IPS DF 19.7 (cell line): ENCODE measurements around the gene NOB1.

Experiments
- DNase-seq: peaks from one replicate; pipeline ENCODE4 v3.0.0-alpha.2; 2013; ENCODE audit warnings: low read depth, low spot score

Gene NOB1

DNA sequence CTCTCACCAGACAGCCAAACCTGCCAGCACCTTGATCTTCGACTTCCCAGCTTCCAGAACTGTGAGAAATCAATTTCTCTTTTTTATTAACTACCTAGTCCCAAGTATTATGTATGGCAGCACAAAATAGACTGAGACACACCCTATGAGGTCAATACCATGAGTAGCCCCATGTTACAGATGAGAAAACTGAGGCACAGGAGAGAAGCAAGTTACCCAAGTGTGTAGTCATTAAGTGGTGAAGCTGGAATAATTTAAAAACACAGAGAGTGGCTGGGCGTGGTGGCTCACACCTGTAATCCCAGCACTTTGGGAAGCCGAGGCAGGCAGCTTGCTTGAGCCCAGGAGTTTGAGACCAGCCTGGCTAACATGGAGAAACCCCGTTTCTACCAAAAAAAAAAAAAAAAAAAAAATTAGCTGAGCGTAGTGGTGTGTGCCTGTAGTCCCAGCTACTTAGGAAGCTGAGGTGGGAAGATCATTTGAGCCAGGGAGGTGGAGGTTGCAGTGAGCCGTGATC, 33.2 kb downstream of the NOB1 start:
- DNase-seq: no peak

DNA sequence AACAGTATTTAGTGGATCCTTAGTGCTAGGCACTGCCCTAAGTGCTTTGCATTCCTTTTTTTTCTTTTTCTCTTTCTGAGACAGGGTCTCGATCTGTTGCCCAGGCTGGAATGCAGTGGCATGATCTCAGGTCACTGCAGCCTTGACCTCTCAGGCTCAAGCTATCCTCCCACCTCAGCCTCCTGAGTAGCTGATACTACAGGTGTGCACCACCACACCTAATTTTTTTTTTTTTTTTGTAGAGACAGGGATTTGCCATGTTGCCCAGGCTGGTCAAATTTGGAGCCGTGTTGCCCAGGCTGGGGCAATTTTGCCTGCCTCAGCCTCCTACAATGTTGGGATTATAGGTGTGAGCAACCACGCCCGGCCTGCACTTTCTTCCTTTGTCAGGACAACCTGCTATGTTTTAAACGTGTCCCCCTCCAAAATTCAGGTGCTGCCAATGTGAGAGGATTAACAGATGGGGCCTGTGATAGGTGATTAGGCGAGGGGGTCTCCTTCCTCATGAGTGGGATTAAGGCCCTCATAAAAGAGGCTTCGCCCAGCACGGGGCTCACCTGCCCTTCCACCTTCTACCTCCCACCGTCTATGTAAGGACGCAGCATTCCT, 33.8 kb downstream of the NOB1 start:
- no peak for DNase-seq

DNA sequence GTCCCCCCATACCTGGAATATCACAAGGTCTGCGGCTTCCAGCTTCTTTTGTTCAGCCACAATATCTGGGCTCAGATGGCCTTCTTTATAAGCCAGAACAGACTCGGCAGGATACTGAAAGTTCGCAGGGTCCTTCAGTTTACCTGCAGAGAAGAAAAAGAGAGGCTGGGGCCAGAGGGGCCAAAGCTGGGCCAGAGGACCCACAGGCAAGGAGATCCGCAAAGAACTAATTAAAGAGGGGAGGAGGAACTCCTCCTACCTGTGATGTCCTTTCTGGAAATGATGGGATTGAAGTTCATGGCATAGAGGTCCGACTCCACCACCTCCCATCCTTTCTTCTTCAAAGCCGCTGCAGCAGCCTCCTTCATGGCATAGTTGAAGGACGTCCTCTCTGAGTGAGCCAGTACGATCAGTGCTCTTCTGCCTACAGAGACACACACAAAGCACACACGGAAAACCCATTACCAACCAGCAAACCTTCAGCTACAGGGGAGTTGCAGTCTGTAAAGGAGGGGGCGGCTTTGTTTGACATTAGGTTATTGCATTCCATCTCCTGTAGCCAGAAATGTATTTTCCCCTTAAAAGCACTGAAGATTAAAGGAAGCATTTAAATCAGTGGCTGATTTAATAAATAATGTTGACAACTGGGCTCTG, 36.5 kb downstream of the NOB1 start:
- no peak for DNase-seq

DNA sequence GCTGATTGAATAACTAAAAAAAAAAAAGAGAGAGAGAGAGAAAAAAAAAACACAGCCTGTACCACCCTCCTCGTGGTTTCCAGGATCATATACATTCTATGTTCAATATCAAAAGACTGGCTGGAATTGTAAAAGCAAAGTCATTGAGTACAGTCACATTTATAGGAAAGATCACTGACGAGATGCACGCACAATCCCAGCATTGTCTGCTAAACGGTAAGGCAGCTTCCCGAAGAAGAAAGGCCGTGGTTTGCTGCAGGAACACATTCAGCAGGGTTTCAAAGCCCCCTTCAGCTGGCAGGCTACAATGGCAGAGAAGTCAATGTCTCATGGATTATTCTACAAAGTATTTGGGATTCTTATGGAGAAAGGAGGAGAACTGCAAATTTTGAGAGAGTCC, 37.7 kb downstream of the NOB1 start:
- DNase-seq: no peak

DNA sequence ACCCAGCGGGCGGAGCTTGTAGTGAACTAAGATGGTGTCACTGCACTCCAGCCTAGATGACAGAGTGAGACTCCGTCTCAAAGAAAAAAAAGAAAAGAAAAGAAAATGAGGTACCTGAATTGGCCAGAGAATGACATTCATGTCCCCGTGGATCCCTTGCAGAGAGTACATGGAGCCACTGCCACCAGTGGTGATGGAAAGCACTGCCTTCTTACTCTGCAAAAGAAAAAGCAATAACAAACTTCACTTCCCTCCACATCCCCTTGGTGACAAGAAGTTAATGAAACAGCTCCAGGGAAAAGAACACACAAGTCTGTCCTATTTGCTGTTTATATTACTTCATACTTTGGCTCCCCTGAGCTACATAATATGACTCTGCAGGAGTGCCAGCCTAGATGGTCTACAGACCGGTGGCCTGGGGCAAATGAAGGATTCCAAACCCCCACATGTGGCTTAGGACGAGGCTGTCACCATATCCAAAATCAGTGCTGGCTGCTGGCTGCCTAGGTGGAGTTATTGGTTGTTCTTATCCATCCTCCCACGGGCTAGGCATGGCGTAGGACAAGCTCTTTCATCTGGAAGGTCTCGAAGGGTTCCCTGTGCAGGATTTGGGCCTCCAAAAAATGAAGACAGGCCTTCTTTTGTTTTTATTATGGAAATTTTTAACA, 41.7 kb downstream of the NOB1 start:
- no peak for DNase-seq

DNA sequence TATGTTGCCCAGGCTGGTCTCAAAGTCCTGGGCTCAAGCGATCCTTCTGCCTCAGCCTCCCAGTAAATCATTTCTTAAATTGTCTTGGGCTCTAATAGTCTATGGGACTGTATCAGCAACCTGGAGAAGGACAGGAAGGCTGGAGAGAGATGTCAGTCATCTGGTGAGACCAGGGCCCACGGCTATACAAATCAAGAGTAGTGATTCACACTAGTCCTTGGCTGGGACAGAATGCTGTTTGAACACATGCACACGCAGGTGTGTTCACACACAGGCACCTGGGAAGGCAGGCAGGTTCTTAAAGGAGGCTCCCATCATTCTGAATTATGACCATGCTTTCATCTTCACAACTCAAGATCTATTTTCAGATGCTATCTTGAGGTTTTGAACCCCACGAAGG, 42.4 kb downstream of the NOB1 start:
- DNase-seq: no peak

DNA sequence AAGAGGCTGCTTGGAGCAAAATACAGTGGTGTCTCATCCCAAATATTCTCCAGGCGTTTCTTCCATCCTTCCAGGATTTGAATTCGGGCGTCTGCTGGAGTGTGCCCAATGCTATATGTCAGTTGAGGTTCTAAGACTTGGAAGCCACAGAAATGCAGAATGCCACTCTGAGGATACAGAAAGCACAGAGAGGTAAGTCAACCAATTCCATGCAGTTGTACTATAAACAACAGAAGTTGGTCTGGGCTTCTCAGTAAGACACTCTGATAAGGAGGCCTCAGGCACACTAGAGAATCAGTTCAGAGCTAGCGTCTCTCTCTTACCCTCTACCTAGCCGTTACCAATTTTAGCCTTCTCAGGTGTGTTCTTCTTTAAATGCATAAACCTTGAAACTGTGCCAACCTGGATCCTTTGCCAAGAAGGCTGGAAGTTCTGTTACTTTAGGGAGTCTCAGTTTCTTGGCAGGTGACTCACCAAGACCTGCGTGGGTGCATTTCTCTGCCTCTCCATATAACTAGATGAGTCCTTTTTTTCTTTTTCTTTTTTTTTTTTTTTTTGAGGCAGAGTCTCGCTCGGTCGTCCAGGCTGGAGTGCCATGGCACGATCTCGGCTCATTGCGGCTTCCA, 43.5 kb downstream of the NOB1 start:
- no peak for DNase-seq

DNA sequence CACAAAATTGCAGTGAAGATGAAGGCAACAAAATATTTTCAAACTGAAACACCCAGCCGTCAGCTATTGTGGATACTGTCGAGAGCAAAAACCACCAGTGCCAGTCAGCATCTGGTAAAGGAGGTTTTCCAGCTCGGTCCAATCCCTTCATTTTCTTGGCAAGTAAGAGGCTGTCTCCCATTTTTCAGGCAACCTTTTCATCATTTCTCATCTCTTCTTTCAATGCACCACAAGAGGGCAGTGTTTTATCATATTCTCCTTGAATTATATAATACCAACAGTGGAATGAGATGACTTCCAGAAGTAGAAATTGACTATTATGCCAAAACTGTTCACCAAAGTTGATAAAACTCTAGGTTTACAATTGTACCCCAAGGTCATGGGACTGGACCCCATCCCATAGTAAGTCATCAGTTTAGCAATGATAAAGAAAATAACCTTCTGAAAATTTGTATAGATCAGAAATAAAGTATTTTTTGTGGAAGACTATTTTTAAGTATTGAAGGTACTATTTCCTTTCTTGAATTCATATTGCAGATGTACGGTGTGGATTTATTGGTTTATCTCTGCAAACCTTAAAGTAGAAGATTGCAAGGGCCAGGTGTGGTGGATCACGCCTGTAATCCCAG, 45.2 kb downstream of the NOB1 start:
- no peak for DNase-seq

DNA sequence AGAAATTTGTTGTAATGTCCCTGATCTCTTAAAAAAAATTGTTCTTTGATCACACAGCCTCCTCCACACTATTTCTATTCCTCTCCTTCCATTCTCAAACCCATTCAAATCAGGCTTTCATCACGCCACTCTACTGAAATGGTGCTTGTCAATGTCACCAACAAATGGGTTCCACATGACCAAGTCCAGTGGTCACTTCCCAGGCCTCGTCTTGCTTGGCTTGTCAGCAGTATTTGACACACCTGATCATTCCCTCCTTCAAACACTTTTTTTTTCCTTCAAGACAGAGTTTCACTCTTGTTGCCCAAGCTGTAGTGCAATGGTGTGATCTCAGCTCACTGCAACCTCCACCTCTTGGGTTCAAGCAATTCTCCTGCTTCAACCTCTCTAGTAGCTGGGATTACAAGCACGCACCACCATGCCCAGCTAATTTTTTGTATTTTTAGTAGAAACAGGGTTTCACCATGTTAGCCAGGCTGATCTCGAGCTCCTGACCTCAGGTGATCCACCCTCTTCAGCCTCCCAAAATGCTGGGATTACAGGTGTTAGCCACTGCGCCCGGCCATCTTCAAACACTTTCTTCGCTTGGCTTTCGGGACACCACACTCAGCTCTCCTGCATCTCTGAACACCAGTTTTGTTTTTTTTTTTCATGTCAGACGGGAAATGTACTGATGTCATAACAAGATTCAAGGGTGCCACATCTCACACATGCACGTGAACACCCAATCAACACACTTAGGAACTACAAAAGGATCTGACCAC, 46.6 kb downstream of the NOB1 start:
- DNase-seq: no peak

DNA sequence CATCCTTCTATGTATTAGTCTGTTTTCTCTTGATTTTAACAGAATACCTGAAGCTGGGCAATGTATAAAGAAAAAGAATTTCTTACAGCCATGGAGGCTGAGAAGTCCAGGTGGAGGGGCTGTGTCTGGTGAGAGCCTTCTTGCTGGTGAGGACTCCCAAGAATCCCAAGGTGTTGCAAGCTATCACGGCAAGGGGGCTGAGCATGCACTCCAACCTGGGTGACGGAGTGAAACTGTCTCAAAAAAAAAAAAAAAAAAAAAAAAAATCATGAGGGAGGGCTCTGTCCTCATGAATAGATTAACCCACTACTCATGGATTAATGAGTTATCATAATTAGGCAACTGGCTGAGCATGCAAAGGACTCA, 47.8 kb downstream of the NOB1 start:
- DNase-seq: no peak

DNA sequence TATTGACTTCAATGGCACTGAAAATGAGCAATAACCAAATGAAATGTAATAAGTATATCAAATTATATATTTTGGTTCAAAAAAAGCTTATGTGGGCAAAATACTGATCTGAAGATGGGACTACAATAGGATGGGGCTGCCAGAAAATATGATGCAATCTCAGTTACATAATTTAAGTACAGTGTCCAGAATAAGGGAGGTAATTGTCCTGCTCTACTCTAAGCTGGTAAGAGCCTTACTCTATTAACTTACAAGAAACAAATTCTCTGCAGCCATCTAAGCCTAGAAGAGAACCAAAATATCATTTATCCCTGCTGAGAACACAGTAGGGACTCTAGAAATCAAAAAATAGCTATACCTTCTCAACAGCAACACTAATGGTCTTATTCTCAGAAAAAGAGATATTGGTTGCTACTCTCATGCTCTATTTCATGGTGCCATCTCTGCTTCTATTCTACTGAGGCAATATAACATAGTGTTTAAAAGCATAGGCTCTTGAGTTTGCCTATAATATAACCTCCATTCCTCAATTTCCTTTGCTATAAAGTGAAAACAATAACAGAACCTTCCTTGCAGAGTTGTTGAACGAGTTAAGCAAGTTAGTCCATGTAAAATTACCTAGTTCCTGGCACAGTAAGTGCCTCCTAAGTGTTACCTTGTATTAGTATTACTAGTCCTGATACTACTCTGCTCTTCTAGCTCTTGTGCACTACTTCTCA, 48.3 kb downstream of the NOB1 start:
- DNase-seq: no peak

DNA sequence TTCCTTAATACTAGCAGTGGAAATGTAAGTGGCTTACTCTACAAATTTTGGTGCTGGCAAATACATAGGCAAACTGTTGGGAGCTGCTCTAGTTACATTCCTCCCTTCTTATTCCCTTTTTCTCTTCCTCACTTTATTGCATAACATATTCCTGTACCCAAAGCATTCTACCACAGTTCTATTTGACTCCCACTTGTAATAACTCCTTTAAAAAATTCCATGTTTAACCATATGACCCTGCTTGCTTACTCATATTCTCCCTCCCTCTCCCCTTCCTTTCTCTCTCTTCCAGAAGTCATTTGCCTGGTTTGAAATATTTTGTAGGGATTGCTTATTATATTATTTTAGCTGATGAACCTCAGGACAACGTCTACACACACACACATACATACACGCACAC, 51.1 kb downstream of the NOB1 start:
- DNase-seq: no peak

DNA sequence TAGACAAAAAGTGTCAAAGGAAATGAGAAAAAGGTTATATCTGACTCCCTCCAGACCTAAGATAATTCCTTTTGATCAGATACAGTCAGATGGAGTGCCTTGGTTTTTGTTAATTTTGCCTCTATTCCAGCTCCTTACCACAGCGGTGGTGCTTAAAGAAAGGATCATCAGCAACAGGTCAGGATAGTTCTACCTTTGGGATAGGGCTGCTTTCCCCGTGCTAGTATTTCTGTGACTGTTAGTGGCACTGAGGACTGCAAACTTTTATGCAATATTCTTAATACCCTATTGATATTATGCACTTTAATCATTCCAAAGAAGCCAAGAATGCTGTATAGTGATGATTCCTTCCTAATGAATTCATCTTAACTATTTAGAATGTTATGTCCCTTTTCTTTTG, 52.9 kb downstream of the NOB1 start:
- no peak for DNase-seq

DNA sequence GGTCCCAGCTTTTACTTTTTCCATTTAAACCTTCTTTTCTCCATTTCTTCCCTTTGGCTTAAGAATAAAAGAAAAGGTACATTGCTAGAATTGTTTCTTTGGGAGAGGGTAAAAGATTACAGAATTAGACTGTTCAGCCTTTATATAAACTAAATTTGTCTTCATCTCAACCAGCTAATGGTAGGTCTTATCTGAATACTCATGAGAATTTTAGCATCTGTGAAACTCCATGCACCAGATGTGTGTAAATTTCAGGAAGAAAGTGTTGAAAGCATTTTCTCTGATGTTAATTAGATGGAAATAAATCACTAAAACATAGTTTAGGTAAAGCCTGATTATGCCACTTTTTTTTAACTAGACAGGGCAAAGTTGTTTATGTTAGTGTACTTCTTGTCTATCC, 53.3 kb downstream of the NOB1 start:
- no peak for DNase-seq

DNA sequence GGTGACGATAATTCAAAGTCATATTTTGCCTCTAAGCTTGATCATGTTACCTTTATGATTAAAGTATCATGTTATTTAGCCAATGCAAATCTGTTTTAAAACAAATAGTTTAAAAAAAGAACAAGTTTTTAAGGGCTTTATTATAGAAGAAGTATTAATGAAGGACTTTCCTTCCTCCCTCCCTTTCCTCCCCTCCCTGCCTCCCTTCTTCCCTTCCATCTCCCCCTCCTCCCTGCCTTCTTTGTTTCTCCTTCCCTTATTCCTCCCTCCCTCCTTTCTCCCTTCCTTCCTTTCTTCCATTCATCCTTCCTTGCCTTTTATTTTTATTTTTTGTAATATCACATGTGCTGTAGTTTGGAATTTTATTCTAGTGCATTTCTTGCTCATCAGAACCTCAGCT, 54.8 kb downstream of the NOB1 start:
- no peak for DNase-seq

DNA sequence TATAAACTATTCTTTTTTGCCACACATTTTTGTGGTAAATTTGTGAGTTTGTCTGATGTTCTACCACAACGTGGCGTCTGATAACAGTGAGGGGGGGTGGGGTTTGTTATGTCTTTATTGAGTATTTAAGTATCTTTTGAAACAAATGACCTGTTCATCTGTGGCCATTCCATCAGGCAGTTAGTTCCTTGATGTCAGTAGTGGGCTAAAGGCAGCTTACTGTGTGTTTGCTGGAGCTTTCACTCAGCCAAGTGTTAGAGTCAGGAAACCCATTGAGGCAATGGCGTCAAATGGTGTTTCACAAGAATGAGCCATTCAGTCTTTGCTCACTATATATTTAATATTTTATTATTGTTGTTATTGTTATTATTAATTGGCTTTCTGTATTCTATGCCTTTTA, 56.3 kb downstream of the NOB1 start:
- no peak for DNase-seq

DNA sequence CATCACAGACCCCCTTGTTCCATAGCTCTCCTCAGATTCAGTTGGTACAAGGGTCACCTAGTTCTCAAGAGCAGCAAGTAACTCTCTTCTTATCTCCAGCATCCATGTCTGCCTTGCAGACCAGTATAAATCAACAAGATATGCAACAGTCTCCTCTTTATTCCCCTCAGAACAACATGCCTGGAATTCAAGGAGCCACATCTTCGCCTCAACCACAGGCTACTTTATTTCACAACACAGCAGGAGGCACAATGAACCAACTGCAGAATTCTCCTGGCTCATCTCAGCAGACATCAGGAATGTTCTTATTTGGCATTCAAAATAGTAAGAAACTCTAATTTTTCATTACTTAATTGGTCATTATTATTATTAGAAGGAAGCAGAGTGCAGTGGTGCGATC, 60.8 kb downstream of the NOB1 start:
- DNase-seq: no peak

DNA sequence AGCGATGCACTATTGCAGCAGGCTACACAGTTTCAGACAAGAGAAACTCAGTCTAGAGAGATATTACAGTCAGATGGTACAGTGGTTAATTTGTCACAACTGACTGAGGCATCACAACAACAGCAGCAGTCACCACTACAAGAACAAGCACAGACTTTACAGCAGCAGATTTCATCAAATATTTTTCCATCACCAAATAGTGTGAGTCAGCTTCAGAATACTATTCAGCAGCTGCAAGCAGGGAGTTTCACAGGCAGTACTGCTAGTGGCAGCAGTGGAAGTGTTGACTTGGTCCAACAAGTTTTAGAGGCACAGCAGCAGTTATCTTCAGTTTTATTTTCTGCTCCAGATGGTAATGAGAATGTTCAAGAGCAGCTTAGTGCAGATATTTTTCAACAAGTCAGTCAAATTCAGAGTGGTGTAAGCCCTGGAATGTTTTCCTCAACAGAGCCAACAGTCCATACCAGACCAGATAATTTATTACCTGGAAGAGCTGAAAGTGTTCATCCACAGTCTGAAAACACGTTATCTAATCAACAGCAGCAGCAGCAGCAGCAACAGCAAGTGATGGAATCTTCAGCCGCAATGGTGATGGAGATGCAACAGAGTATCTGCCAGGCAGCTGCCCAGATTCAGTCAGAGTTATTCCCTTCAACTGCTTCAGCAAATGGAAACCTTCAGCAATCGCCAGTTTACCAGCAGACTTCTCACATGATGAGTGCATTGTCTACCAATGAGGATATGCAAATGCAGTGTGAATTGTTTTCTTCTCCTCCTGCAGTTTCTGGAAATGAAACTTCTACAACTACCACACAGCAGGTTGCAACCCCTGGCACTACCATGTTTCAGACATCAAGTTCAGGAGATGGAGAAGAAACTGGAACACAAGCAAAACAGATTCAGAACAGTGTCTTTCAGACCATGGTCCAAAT, 62.5 kb downstream of the NOB1 start:
- DNase-seq: no peak
